Femur (tissue), 1 donor: ENCODE results near the gene CACNG7.
"Not testable (repeated sequence)": the region's sequence is repeated elsewhere in the genome, so short reads cannot be mapped to it uniquely, and the experiment has no call there.

Experiments
- DNase-seq: peaks from one replicate; pipeline ENCODE4 v3.0.0-alpha.2; 2017

CACNG7 gene

DNA sequence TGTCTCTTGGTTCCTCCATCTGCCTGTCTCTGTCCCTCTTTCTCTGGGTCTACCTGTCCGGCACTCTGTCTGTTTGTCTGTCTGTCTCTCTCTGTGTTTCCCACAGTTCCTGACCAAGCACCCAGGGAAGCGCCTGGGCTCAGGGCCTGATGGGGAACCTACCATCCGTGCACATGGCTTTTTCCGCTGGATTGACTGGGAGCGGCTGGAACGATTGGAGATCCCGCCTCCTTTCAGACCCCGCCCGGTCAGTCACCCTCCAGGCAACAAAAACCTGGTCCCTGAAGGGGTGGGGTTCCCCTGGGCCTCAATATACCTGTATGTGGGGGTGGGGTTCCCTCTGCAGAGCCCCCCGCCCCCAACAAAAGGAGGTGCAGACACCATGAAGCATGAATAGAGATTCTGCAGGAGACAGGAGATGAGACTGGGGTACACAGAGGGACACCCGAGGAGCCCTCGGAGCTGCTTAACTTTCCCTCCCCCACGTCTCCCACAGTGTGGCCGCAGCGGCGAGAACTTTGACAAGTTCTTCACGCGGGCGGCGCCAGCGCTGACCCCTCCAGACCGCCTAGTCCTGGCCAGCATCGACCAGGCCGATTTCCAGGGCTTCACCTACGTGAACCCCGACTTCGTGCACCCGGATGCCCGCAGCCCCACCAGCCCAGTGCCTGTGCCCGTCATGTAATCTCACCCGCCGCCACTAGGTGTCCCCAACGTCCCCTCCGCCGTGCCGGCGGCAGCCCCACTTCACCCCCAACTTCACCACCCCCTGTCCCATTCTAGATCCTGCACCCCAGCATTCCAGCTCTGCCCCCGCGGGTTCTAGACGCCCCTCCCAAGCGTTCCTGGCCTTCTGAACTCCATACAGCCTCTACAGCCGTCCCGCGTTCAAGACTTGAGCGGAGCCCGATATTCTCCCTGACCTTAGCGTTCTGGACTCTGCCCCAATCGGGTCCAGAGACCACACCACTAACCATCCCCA lies 2.6 kb upstream of the CACNG7 start:
- peak; percentile 40 for DNase-seq

DNA sequence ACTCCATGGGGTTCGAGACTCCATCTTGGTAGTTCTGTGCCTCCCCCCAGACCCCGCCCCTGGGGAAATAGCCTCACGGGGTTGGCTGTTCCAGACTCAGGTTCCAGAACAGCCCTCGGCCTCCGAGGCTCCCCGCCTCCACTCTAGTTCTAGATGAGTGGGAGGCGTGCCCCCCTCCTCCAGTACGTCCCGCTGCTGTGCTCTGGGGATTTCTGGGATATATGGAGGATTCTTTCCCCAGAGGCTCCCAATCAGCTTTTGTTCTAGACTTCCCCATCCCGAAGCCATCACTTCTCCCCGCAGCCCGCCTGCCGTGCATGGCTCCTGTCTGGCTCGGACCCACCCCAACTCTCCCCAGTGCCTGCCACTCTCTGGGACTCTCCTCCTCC lies 1.9 kb upstream of the CACNG7 start:
- DNase-seq: no peak

DNA sequence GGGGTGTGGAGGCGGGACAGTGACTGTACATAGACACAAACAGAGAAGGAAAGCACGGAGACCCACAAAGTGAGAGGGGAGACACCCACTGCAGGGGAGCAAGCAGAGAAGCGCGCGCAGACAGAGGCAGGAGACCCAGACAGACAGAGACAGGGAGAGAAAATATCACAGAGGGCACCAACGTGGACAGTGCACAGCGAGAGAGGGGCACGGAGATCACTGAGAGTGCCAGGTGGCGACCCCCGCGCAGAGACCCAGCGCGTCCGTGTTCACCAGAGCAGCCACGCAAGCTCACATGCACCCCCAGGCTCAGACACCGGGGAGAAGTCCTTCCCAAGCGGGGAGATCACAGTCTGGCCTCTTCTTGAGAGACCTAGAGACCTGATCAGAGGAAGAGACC lies 1.4 kb upstream of the CACNG7 start:
- DNase-seq: no peak

- peak; percentile 53 for DNase-seq
Measured at GRCh38 chr19:53908106-53908934, 758 bp upstream of the CACNG7 start.

GRCh38 chr19:53909471-53910169 lies 542 bp downstream of the CACNG7 start:
- no peak for DNase-seq

DNA sequence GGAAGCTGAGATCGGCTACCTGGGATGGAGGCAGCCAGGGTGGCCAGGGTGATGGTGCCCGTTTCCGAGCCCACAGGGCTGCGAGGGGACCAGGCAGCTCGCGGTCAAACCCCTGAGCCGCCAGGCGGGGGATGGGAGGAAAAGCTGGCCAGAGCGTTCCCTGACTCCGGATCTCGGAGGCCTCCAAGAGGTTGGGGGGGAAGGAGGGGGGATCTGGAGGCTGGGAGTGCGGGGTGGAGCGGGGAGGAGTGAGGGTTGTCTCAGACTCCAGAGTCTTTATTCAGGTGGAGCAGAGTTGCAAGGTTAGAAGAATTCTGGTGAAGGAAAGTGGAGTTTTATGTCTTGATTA lies 1.1 kb downstream of the CACNG7 start:
- DNase-seq: no peak

DNA sequence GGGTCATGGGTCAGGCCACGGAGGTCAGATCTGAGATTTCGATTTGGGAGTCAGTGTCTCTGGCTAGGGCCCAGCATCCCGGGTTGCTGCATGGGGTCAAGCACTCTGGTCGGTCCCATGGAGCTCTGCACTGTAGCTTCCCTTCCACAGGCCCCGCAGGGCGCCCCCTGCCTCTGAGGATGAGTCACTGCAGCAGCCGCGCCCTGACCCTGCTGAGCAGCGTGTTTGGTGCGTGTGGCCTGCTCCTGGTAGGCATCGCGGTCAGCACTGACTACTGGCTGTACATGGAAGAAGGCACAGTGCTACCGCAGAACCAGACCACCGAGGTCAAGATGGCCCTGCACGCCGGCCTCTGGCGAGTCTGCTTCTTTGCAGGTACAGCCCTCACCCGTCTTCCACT lies 3.6 kb downstream of the CACNG7 start:
- no peak for DNase-seq

GRCh38 chr19:53915000-53915399 lies 5.9 kb downstream of the CACNG7 start:
- no peak for DNase-seq

DNA sequence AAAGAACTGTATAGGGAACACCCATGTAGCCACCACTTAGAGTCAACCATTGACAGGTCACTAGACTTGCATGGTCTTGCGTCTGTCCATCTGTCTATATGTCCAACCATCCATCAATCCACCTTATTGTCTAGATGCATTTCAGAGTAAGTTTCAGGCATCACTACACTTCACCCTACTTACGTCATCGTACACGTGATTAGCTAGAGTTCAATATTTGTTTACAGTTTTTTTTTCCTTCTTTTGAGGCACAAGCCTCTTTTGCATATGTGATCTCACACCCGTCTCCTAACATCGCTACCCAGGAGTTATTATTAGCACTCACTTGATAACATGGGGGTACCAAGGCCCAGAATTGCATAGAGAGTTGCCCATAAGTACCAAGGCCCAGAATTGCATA lies 6.9 kb downstream of the CACNG7 start:
- DNase-seq: no peak

DNA sequence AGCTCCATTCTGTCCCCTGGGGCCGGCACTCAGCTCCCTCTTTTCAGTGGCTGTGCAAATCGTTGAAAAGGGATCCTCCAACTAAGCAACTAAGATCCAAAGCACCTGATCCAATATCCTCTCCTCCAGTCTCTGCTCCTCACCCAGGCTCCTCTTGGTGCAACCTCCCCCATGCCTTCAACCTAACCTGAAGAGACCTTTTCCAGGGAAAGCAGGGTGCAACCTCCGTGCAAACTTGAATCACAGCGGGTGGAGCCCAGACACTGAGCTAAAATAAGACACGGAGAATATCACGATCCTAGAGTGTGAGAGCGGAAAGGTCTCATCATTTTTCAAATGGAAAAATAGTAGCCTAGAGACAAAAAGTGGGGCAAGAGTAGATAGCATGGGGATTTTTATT lies 8.3 kb downstream of the CACNG7 start:
- no peak for DNase-seq

- peak; percentile 42 for DNase-seq
Measured at GRCh38 chr19:53927739-53928138, 18.7 kb downstream of the CACNG7 start.

DNA sequence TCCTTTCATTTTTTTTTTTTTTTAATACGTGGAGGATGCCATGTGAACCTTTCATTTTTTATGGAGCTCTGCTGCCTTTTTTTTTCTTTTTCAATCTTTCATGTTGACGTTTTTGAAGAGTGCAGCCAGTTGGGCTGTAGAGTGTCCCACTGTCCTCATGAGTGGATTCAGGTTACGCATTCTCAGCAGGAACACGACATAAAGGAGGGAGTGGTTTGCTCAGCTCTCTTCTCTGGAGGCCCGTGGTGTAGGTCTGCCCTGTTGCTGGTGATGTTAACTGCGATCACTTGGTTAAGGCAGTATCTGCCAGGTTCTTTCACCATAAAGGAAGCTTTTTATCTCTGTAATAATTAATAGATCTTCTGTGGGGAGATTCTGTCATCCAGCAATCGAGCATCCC lies 27.0 kb downstream of the CACNG7 start:
- no peak for DNase-seq

- DNase-seq: no peak
Measured at GRCh38 chr19:53942001-53942786, 33.1 kb downstream of the CACNG7 start.

DNA sequence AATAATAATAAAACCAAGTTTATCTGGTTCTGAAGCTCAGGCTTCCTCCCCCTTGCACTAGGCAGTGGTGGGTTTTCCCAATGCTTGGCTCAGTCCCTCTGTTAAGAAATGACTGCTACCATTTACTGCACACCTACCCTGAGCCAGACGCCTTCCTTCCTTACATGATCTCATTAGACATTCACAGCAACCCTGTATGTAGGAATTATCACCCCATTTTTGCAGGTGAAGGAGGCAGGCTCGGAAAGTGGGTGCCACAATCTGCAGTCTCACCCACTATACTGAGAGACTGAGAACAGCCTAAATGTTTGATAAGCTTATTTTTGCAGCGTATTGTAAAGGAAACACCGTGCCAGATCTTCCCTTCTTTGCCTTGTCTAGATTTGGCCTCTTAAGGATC lies 35.3 kb downstream of the CACNG7 start:
- DNase-seq: no peak

GRCh38 chr19:53944933-53945332 lies 35.9 kb downstream of the CACNG7 start:
- no peak for DNase-seq

DNA sequence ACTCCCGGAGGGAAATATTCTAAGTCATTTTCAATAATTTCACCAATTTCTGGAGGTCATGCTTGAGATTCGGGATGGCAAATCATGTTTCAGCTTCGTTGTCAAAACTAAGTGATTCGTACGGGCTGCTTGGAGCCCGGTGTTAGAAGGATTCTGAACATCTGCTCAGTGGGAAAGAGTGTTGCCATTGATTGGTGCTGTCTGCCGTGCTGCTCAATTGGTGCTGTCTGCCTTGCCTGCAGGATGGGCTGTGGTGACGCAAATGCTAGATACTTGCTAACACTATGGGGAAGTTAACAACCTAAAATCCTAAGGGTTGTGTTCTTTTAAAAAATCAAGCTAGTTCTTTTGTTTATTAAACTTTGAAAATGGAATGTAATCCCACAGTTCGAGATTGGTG lies 36.4 kb downstream of the CACNG7 start:
- no peak for DNase-seq

- DNase-seq: no peak
Measured at GRCh38 chr19:53945998-53946397, 36.9 kb downstream of the CACNG7 start.

- DNase-seq: no peak
Measured at GRCh38 chr19:53947624-53948023, 38.5 kb downstream of the CACNG7 start.

GRCh38 chr19:53948611-53949010 lies 39.5 kb downstream of the CACNG7 start:
- not testable (repeated sequence) for DNase-seq

DNA sequence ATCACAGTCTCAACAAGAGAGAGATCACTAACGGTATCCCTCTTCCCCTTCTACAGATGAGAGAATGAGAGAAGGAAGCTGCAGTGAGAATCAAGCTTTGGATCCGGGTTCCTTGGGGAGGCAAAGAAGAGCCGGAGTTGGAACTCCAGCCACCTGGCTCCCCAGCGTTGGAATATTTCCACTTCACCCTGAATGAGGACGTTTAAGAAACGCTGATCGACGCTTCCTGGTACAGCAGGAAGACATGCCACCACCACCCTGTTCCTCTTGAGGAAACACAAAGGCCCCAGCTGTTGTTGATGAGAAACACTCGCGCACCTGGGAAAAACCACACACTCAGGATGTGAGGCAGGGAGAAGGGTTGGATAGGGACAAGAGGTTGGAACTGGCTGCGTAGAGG lies 42.4 kb downstream of the CACNG7 start:
- no peak for DNase-seq

DNA sequence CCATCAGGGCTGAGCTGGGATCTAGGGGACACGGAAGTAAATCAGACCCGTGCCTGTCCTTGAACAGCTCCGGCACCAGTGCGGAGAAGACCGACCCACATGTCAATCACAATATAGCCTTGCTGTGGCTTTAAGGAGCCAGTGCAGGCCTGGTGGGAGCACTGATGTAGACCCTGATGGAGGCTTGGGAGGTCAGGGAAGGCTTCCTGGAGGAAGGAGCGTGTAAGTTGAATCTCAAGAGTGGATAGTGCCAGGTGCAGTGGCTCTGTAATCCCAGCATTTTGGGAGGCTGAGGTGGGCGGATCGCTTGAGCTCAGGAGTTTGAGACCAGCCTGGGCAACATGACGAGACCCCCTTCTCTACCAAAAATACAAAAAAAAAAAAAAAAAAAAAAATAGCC lies 42.9 kb downstream of the CACNG7 start:
- no peak for DNase-seq

DNA sequence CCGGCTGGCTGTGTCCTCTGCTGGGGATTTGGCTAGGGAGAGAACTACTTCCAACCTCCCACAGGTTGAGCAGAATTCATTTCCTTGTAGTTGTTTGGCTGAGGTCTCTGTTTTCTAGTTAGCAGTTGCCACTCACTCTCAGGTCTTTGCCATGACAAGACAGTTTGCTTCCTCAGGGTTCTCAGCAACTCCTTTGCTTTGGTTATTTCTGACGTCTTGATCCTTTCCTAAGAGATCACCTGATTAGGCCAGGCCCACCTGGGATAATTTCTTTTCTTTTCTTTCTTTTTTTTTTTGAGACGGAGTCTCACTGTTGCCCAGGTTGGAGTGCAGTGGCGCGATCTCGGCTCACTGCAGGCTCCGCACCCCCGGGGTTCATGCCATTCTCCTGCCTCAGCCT lies 44.3 kb downstream of the CACNG7 start:
- no peak for DNase-seq
